HepG2 (cell line): ENCODE data around the gene SMARCA4. TPM values are rescaled to one million over a fixed set of nuclear protein-coding genes. Genes with fewer than 3 reads are reported as not detected.

Experiments used
- ATAC-seq: fragments of 200-7000 bp; cut with Tn5 transposase; 3 replicates; pipeline ENCODE4 v1.9.1; 2020; ENCODE audit warnings: mild to moderate bottlenecking, moderate library complexity
- BruUV-seq: library from RNA; stranded (reverse); fragments of 400-500 nt; replicated peaks from 2 replicates; lab custom pipeline; 2021; lab: Mats Ljungman, UMichigan
- CTCF ChIA-PET: fragments of 300-600 bp; formaldehyde crosslinking; extraction: SDS; loops from one replicate; lab custom pipeline; 2021; ENCODE audit warnings: low total read pairs, inconsistent platforms, low intra/inter-chr PET ratio; lab: Yijun Ruan, JAX
- POLR2A ChIA-PET: fragments of 350-600 bp; sonication (Branson Sonifier 250); formaldehyde crosslinking; loops from one replicate; lab custom pipeline; 2020; ENCODE audit warnings: antibody characterized with exemption, inconsistent platforms; lab: Yijun Ruan, JAX
- DNase-seq: peaks from one replicate; pipeline ENCODE4 v3.0.0-alpha.2; 2015; ENCODE audit warnings: low spot score
- FAIRE-seq: peaks from 3 replicates; lab custom pipeline; 2011; peaks lifted over from hg19 to GRCh38; lab: Jason Lieb, UNC
- H2AFZ ChIP-seq: one replicate; pipeline ENCODE4 v1.6.1; 2011; ENCODE audit warnings: low read length, inconsistent platforms
- H3K27ac ChIP-seq: fragments of 300-600 bp; 3 replicates; pipeline ENCODE4 v1.8.0; 2011; ENCODE audit warnings: mixed run types, mild to moderate bottlenecking, mixed read lengths, low read length, inconsistent platforms; ENCODE audit not compliant: insufficient read depth; ENCODE audit errors: extremely low read length
- H3K27me3 ChIP-seq, 2 experiments: fragments of 200-600 bp in 1 of 2; 2 replicates in 1 of 2; 3 replicates in 1 of 2; pipeline versions ENCODE4 v1.6.0 to v1.8.0; 2011; ENCODE audit warnings: low read length in 2 of 2, mild to moderate bottlenecking in 2 of 2, moderate library complexity in 2 of 2, inconsistent platforms in 1 of 2; ENCODE audit not compliant: insufficient read depth in 2 of 2, control insufficient read depth in 1 of 2
- H3K36me3 ChIP-seq, 2 experiments: fragments of 200-600 bp in 1 of 2; replicated peaks in 1 of 2; 2 replicates in 1 of 2; 3 replicates in 1 of 2; pipeline versions ENCODE4 v1.5.1 to v1.8.0; 2011; ENCODE audit warnings: low read length in 2 of 2, inconsistent platforms in 1 of 2; ENCODE audit not compliant: insufficient read depth in 2 of 2, control insufficient read depth in 1 of 2
- H3K4me1 ChIP-seq: 2 replicates; pipeline ENCODE4 v1.5.1; 2012; ENCODE audit warnings: low read length, inconsistent platforms; ENCODE audit not compliant: insufficient read depth
- H3K4me2 ChIP-seq: 2 replicates; pipeline ENCODE4 v1.6.0; 2011; ENCODE audit warnings: low read depth, low read length, inconsistent platforms
- H3K4me3 ChIP-seq, 3 experiments: fragments of 200-600 bp in 1 of 3; sonication (generic), shearing (Covaris generic) in 1 of 3; replicated peaks in 1 of 3; 2 replicates each; pipeline ENCODE4 v1.5.1; 2011 to 2016; ENCODE audit warnings: low read length in 3 of 3, inconsistent platforms in 2 of 3, low read depth in 2 of 3, mild to moderate bottlenecking in 2 of 3, control low read depth in 1 of 3, mixed read lengths in 1 of 3; ENCODE audit not compliant: insufficient read depth in 1 of 3
- H3K79me2 ChIP-seq: one replicate; pipeline ENCODE4 v1.6.1; 2011; ENCODE audit warnings: low read length, inconsistent platforms; ENCODE audit not compliant: insufficient read depth
- H3K9ac ChIP-seq: 2 replicates; pipeline ENCODE4 v1.6.0; 2011; ENCODE audit warnings: mild to moderate bottlenecking, low read depth, low read length, inconsistent platforms; ENCODE audit not compliant: insufficient read depth
- H3K9me3 ChIP-seq: 2 replicates; pipeline ENCODE4 v1.5.1; 2012; ENCODE audit warnings: mild to moderate bottlenecking, low read length
- H4K20me1 ChIP-seq: 2 replicates; pipeline ENCODE4 v1.6.0; 2011; ENCODE audit warnings: inconsistent platforms, mild to moderate bottlenecking, low read length, moderate library complexity; ENCODE audit not compliant: insufficient read depth
- CREB1 ChIP-seq, 2 experiments: fragments of 450-650 bp in 1 of 2; IDR thresholded peaks; 2 replicates each; pipeline ENCODE4 v1.6.1; 2016 to 2017; ENCODE audit warnings: control low read depth in 1 of 2, mild to moderate bottlenecking in 1 of 2, missing compliant biosample characterization in 1 of 2, missing genetic modification characterization in 1 of 2
- ERF ChIP-seq: IDR thresholded peaks from 2 replicates; pipeline ENCODE4 v1.6.1; 2018; ENCODE audit warnings: missing biosample characterization, missing genetic modification reagents
- RCOR2 ChIP-seq: IDR thresholded peaks from 2 replicates; pipeline ENCODE4 v1.6.1; 2016; ENCODE audit warnings: missing biosample characterization, missing genetic modification reagents
- SMYD3 ChIP-seq: sonication (generic); formaldehyde crosslinking; IDR thresholded peaks from 2 replicates; pipeline ENCODE4 v1.8.1; 2023; ENCODE audit warnings: mild to moderate bottlenecking, missing genetic modification reagents
- TGIF2 ChIP-seq: IDR thresholded peaks from 2 replicates; pipeline ENCODE4 v1.6.1; 2016; ENCODE audit warnings: control low read depth, missing compliant biosample characterization
- USF2 ChIP-seq, 2 experiments: sonication (generic) in 1 of 2; formaldehyde crosslinking in 1 of 2; IDR thresholded peaks; 2 replicates each; pipeline versions ENCODE4 v1.5.1 to v1.6.1; 2011 to 2020; ENCODE audit warnings: borderline replicate concordance in 1 of 2, low read depth in 1 of 2, low read length in 1 of 2, mild to moderate bottlenecking in 1 of 2, missing genetic modification reagents in 1 of 2, moderate library complexity in 1 of 2
- ZEB1 ChIP-seq: IDR thresholded peaks from 2 replicates; pipeline ENCODE4 v1.6.1; 2012; ENCODE audit warnings: mild to moderate bottlenecking, low read depth, inconsistent platforms; ENCODE audit not compliant: insufficient replicate concordance
- ZNF180 ChIP-seq: sonication (generic); formaldehyde crosslinking; IDR thresholded peaks from 2 replicates; pipeline ENCODE4 v1.4.0; 2020; ENCODE audit warnings: low read depth, missing genetic modification reagents, borderline replicate concordance
- whole genome bisulfite sequencing: methylation state at CpG from one replicate; pipeline ENCODE4 v1.1.6; 2017; ENCODE audit warnings: low lambda C conversion rate; 5-methylcytosine and 5-hydroxymethylcytosine counted together
- in situ Hi-C: cut with HindIII; loops from 2 replicates; pipeline ENCODE4 v1.10.0; 2017; ENCODE audit warnings: low pct_unique_long_range_greater_than_20kb; ENCODE audit not compliant: extremely low pct_ligation_motif_present
- intact Hi-C: fragments of 100-400 bp; cut with micrococcal nuclease; formaldehyde crosslinking; loops from one replicate; pipeline ENCODE4 v1.10.0; 2022; ENCODE audit not compliant: unreplicated experiment
- polyA plus RNA-seq, 8 experiments: library from polyadenylated mRNA; depleted of rRNA in 3 of 8; stranded (reverse) in 7 of 8; unstranded in 1 of 8; fragments of >200 nt; fragmentation: Illumina TruSeq in 4 of 8; extraction: Trizol in 4 of 8; gene quantifications; 2 replicates each; pipeline versions ENCODE4 v1.2.1 to v1.2.3, GENCODE V29; 2011 to 2016; ENCODE audit warnings: low read depth in 4 of 8, missing spikeins in 1 of 8, mixed read lengths in 1 of 8; ENCODE audit not compliant: insufficient read depth in 1 of 8
- total RNA-seq, 5 experiments: library from RNA; depleted of rRNA; stranded (reverse); fragments of >200 nt; fragmentation: Illumina TruSeq; extraction: Trizol; gene quantifications; 2 replicates each; pipeline ENCODE4 v1.2.3, GENCODE V29; 2016; ENCODE audit warnings: low read depth in 1 of 5
- TF ChIP-seq, protein P1 (sequence below), 2 experiments: sonication (generic) in 1 of 2; formaldehyde crosslinking in 1 of 2; IDR thresholded peaks; 2 replicates each; pipeline versions ENCODE4 v1.4.0 to v1.6.1; 2016 to 2020; ENCODE audit warnings: borderline replicate concordance in 1 of 2, low read depth in 1 of 2, mild to moderate bottlenecking in 1 of 2, missing genetic modification reagents in 1 of 2

SMARCA4 gene
- total and polyA plus RNA-seq, 2 of the 13 experiments (the other 11 are each of a cell fraction or from before 2014, with no cell fraction given): 25.4 to 45.9 TPM

DNA sequence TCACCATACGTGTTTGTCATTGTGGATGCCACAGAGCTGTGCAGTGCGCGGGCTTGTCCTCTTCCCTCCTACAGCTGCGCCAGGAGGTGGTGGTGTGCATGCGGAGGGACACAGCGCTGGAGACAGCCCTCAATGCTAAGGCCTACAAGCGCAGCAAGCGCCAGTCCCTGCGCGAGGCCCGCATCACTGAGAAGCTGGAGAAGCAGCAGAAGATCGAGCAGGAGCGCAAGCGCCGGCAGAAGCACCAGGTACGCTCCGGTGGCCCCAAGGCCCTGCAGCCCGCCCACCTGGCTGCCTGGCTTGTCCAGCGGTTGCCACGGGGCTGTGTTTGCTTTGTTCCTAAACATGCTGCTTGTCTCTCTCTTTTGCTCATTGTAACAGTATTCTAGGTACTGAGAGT is 30.2 kb downstream of the SMARCA4 start:
- 95% methylated on average over 16 of the region's 20 CpGs for WGBS
- intact Hi-C loops: no loop called here

DNA sequence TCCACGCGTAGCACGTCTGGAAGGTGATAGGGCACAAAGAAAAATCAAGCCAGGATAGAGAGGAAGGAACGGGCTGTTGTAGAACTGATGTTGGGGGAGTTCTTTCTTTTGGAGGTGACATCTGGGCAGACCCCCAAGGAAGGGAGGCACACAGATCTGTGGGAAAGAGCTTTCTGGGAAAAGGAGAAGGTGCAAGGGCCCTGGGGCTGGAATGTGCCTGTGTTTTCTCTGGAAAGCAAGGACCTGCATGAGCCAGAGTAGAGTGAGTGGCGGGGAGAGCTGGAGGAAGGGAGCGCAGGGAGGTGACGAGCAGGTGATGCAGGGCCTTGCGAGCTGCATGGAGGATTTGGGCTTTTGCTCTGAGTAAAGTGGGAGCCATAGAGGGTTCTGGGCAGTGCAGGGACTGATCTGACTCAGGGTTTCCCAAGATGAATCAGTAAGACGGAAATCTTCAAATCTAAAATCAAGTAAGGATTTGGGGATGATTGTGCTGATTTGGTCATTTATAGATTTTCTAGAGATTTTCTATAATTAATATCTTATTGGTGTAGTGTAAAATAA is 30.8 kb downstream of the SMARCA4 start:
- Histone ChIP-seq H4K20me1 (no peaks in the 10 kb centered on the region), H3K9me3 (no peaks in the 10 kb centered on the region), H3K4me2 (no peak overlapping the region), H3K27ac (no peak overlapping the region), H3K79me2 (no peaks in the 10 kb centered on the region), H3K4me1 (no peaks in the 10 kb centered on the region), H3K9ac (no peak overlapping the region), H3K36me3 (peaks cover 38 to 64% of the 10 kb centered on the region in 2 experiments), H3K4me3 (no peak overlapping the region), H2AFZ (no peak overlapping the region), H3K27me3 (no peaks in the 10 kb centered on the region)
- DNase-seq (no peak), ATAC-seq (no peak), FAIRE-seq (no peak)
- intact Hi-C loops (no loop called here), in situ Hi-C loops (no loop called here)
- POLR2A ChIA-PET: no interaction called here
- no TSS peak for BruUV-seq
- CTCF ChIA-PET: no interaction called here
- 97% methylated on average over 9 of the region's 9 CpGs for WGBS
- TF ChIP-seq RCOR2 (no peak), ZNF180 (CRISPR knock-in tag) (no peak), ERF (no peak), SMYD3 (CRISPR knock-in tag) (no peak), USF2 (IDR thresholded peaks at IDR 0.05; ENCODE audit: low read depth, low read length) (no peak), USF2 (CRISPR knock-in tag; IDR thresholded peaks at IDR 0.05; ENCODE audit: borderline replicate concordance) (no peak), TGIF2 (CRISPR knock-in tag) (no peak)
- TF ChIP-seq, protein P1, sequence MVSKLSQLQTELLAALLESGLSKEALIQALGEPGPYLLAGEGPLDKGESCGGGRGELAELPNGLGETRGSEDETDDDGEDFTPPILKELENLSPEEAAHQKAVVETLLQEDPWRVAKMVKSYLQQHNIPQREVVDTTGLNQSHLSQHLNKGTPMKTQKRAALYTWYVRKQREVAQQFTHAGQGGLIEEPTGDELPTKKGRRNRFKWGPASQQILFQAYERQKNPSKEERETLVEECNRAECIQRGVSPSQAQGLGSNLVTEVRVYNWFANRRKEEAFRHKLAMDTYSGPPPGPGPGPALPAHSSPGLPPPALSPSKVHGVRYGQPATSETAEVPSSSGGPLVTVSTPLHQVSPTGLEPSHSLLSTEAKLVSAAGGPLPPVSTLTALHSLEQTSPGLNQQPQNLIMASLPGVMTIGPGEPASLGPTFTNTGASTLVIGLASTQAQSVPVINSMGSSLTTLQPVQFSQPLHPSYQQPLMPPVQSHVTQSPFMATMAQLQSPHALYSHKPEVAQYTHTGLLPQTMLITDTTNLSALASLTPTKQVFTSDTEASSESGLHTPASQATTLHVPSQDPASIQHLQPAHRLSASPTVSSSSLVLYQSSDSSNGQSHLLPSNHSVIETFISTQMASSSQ (IDR thresholded peaks at IDR 0.05; ENCODE audit: low read depth): no peak
- TF ChIP-seq, protein P1 (CRISPR knock-in tag; IDR thresholded peaks at IDR 0.05; ENCODE audit: borderline replicate concordance): no peak

More for the DNA sequence above, 30.2 kb downstream of the SMARCA4 start:
- no peaks in the 10 kb centered on the region for H3K79me2 ChIP-seq
- DNase-seq (no peak), ATAC-seq (no peak), FAIRE-seq (no peak)
- ChIA-PET POLR2A (no interaction called here), CTCF (no interaction called here)
- no peaks in the 10 kb centered on the region for H3K27me3 ChIP-seq
- no peak overlapping the region for H3K4me3 ChIP-seq
- no peaks in the 10 kb centered on the region for H3K4me1 ChIP-seq
- H3K4me2 ChIP-seq: no peak overlapping the region
- H2AFZ ChIP-seq: no peak overlapping the region
- BruUV-seq: no TSS peak
- H3K9me3 ChIP-seq: no peaks in the 10 kb centered on the region
- in situ Hi-C loops: no loop called here
- no peak overlapping the region for H3K9ac ChIP-seq
- no peaks in the 10 kb centered on the region for H4K20me1 ChIP-seq
- peaks cover 36 to 63% of the 10 kb centered on the region in 2 experiments for H3K36me3 ChIP-seq
- TF ChIP-seq CREB1 (IDR thresholded peaks at IDR 0.05) (0 out of 2 replicates have a peak, but pooled peaks have one; percentile 3), CREB1 (CRISPR knock-in tag; IDR thresholded peaks at IDR 0.05) (no peak), ZEB1 (no peak)
- no peak overlapping the region for H3K27ac ChIP-seq
